ENCODE results near the gene JKAMP.

DNA sequence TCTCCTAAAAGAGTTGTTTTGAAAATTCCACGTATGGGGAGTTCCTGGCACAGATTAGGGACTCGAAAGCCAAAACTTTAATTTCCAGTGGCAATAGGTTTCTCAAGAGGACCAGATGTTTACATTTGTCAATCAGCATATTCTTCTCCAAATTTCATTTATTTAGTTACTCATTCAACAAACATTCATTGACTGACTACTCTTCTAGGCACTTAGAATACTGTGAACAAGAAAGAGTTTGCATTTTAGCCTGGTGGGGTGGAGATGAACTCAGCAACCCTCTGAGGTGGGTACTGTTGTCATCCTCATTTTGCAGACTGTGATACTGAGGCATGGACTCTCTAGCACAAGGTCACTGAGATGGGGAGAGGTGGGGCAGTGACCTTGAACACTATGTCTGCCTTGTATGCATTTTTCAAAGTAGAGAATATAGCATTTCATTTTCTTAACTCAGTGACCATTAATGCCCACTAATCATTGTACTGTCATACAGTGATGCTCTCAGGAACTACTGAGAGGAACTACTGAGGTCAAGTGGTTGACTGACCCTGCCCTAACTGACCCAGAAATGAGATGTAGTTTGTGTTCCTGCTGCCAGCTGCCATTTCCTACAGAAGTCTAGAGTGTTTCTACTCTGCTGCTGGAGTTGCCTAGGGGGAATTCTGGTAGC lies 2.3 kb upstream of the JKAMP start:
- TF ChIP-seq, protein P1, sequence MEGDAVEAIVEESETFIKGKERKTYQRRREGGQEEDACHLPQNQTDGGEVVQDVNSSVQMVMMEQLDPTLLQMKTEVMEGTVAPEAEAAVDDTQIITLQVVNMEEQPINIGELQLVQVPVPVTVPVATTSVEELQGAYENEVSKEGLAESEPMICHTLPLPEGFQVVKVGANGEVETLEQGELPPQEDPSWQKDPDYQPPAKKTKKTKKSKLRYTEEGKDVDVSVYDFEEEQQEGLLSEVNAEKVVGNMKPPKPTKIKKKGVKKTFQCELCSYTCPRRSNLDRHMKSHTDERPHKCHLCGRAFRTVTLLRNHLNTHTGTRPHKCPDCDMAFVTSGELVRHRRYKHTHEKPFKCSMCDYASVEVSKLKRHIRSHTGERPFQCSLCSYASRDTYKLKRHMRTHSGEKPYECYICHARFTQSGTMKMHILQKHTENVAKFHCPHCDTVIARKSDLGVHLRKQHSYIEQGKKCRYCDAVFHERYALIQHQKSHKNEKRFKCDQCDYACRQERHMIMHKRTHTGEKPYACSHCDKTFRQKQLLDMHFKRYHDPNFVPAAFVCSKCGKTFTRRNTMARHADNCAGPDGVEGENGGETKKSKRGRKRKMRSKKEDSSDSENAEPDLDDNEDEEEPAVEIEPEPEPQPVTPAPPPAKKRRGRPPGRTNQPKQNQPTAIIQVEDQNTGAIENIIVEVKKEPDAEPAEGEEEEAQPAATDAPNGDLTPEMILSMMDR (IDR thresholded peaks at IDR 0.05; ENCODE audit: low read depth, low read length): no peak
- no peak for TF ChIP-seq EZH2phosphoT487 (IDR thresholded peaks at IDR 0.05; ENCODE audit: low read depth)
